ENCODE data around the gene KRT1.

Gene KRT1

GRCh38 chr12:52698651-52699340, 18.6 kb upstream of the KRT1 start:
- no peak for DNase-seq (ENCODE audit: low read depth)

DNA sequence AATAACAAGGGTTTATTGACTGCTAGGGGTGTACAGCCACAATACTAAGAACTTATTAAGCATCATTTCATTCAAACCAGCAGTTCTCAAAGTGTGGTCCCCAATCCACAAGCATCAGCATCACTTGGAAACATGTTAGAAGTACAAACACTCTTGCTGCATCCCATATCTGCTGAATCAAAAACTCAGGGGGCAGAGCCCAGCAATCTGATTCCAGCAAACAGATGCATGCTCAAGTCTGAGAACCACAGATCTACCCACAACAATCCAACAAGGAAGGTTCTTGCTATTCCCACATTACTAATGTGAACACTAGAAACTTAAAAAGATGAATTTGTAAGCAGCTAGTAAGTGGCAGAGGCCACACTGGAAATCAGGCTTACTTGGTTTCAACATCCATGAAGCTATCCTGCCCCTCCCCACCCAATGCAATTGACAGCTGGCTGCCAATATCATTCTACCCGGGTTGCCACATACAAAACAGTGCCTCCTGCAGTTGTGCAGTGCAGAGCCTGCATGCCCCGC, 16.9 kb upstream of the KRT1 start:
- no peak for DNase-seq (ENCODE audit: low read depth)

DNA sequence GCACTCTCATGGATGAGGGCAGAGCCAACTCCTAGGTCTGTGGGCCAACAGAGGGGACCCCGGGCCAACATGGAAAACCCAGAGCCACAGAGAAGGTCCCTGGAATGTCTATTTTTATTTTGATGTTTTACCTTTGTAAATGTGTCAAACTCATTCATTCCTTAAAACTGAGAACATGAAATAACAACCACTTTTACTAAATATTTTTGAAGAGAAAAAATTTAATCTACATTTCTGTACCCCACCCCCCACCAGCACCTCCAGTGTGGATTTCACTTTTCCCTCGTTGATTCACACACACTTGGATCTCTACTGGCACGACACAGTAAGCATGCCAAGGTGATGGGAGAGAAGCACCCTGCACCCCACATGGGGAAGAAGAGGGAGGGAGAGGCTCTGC, 16.4 kb upstream of the KRT1 start:
- no peak for DNase-seq (ENCODE audit: low read depth)

GRCh38 chr12:52695039-52695438, 14.8 kb upstream of the KRT1 start:
- DNase-seq (ENCODE audit: low read depth): no peak

DNA sequence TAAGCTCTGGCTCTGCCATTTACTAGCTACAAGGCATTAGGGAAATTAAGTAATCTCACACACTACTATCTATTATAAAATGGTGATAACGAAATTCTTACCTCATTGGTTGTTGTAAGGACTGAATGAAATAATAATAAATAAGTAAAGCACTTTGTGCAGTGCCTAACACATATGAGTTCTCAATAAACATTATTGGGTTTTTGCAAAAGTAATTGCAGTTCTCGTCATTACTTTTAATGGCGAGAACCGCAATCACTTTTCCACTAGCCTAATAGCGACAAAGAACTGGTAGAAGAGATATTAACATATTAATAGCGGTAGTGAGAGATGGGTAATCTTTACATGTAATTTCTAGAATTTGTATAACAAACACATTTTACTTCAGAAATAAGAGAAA, 13.9 kb upstream of the KRT1 start:
- DNase-seq (ENCODE audit: low read depth): no peak

GRCh38 chr12:52693261-52693660, 13.1 kb upstream of the KRT1 start:
- no peak for DNase-seq (ENCODE audit: low read depth)

GRCh38 chr12:52692254-52692653, 12.0 kb upstream of the KRT1 start:
- DNase-seq (ENCODE audit: low read depth): no peak

- no peak for DNase-seq (ENCODE audit: low read depth)
Measured at GRCh38 chr12:52691841-52692150, 11.6 kb upstream of the KRT1 start.

DNA sequence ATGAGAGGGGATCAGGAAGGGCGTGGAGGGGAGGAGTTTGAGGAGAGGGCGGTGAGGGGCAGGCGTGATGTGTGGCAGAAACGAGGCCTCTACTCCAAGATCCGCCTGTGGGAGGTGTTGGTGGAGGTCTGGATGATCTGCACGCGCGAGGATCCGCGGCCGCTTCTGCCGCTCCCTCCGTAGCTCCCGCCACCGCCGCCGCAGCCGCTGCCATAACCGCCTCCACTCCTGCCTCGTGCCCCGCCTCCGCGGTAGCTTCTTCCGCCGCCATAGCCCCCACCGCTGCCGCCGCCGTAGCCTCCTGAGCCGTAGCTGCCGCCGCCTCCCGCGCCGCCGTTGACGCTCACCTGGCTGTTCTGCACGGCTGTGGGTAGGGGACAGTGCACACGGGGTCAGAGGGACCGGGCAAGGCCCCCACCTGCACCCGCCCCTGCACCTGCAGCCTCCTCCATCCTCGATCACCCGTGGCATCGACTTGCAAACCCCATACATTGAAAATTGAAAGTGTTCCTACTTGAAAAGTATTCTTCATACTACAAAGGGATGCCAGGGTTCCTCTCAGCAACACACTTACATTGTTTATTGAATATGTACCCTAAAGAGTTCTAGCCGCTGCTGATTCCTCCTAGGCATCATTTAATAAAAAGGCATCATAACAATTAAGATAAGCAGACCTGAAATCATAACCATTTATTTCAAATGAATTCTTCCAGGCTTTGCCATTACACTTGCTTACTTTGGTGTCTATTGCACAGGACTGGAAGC, 11.1 kb upstream of the KRT1 start:
- DNase-seq (ENCODE audit: low read depth): no peak

DNA sequence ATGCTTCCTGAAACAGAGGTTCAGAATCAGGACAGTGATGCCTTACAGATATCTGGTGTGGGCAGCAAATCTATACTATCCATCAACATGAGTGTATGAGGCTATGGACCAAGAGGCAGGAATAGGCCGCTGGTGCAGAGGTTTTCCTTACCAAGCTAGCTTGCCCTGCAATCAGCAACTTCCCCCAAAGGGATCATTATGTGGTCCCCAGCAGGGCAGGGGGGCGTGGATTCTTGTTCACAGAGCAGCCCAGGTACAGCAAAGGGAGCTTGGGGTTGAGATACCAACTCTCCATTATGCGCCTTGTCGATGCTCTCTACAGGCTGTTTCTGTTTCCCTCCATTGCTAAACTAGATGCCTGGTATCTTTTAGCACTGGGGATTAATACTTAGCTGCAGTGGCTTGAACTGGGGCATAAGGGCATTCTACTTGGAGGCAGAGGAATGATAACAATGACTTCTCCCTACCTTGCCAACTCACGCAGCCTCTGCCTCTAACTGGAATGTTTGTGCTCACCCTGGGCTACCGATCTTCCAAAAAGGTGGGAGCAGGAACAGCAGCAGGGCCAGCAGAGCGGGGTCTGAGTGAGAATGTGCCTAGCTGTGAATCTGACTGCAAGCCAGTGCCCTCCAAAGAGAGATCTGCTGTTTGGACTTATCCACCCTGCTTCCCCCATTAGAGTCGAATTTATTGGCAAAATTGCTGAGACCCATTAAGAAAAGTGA, 10.3 kb upstream of the KRT1 start:
- no peak for DNase-seq (ENCODE audit: low read depth)

- no peak for DNase-seq (ENCODE audit: low read depth)
Measured at GRCh38 chr12:52689936-52690335, 9.7 kb upstream of the KRT1 start.

- DNase-seq (ENCODE audit: low read depth): no peak
Measured at GRCh38 chr12:52689239-52689638, 9.0 kb upstream of the KRT1 start.

- no peak for DNase-seq (ENCODE audit: low read depth)
Measured at GRCh38 chr12:52688481-52688880, 8.3 kb upstream of the KRT1 start.

GRCh38 chr12:52687497-52688385, 7.5 kb upstream of the KRT1 start:
- DNase-seq (ENCODE audit: low read depth): no peak

- DNase-seq (ENCODE audit: low read depth): no peak
Measured at GRCh38 chr12:52686756-52687487, 6.7 kb upstream of the KRT1 start.

GRCh38 chr12:52686063-52686462, 5.9 kb upstream of the KRT1 start:
- DNase-seq (ENCODE audit: low read depth): no peak

- no peak for DNase-seq (ENCODE audit: low read depth)
Measured at GRCh38 chr12:52685406-52685890, 5.2 kb upstream of the KRT1 start.

DNA sequence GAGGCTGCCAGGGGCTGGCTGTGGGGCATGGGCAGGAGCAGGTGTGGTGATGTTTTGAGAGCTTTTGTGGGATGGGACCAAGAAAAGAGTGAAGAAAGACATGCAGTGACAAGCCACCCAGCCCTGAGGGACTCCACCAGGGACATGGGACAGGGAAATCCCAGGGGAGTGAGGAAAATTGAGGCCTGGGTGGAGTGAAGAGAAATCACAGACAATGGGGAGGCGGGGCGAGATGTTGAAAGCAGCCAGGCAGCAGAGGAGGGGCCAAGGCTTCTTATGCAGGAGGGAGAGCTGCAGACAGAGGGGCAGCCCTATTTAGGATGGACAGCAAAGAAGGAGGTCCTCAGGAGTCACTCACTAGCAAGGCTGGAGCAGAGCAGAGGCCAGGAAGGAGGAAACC, 4.2 kb upstream of the KRT1 start:
- DNase-seq (ENCODE audit: low read depth): no peak

- DNase-seq (ENCODE audit: low read depth): no peak
Measured at GRCh38 chr12:52683575-52684300, 3.5 kb upstream of the KRT1 start.

GRCh38 chr12:52682938-52683574, 2.8 kb upstream of the KRT1 start:
- DNase-seq (ENCODE audit: low read depth): no peak
